Measurements from ENCODE around the gene FAXDC2. TPM values are rescaled to one million over a fixed set of nuclear protein-coding genes. Genes with fewer than 3 reads are reported as not detected.

The FAXDC2 gene
- total RNA-seq (2021; fragmentation: NEBNext Ultra II Directional; extraction: Animal tissue kit (Norgen Biotek cat#: 25700)) (3.7 and 4.8 TPM in 2 replicates), polyA plus RNA-seq (2011; rRNA removed) (5.9 and 8.1 TPM in 2 replicates), polyA minus RNA-seq (2011; rRNA and poly(A)+ RNA removed) (13.6 and 13.8 TPM in 2 replicates)
- 6.0 TPM for polyA plus RNA-seq (2011; cell fraction: cytosol; rRNA removed)
- 10.1 TPM for polyA plus RNA-seq (2011; cell fraction: nucleus; rRNA removed)
- polyA plus RNA-seq (2012, experiment 1 of 2), result 4.3 to 6.8 TPM (median 5.7 TPM) in 4 replicates
- 2.8 TPM for polyA plus RNA-seq (2012, experiment 2 of 2)
- 5.7 TPM for polyA plus RNA-seq (2013, experiment 1 of 2)
- 5.5 TPM for polyA plus RNA-seq (2013, experiment 2 of 2)
- polyA minus RNA-seq (2011; cell fraction: cytosol; rRNA and poly(A)+ RNA removed), result 4.0 TPM
- 12.7 TPM for polyA minus RNA-seq (2011; cell fraction: nucleus; rRNA and poly(A)+ RNA removed)
- long read RNA-seq, experiment 1, result 0 reads
- long read RNA-seq, experiment 2, partial matches to known transcripts, result 0 of 1 reads
- long read RNA-seq, experiment 2, other reads (novel, unspliced or antisense), result 0 of 1 reads

GRCh38 chr5:154850255-154851062, at the start of gene FAXDC2:
TSS of gene FAXDC2 (minus strand) at chr5:154850603. CDS start at chr5:154838178, 12,425 bp downstream.
- Histone ChIP-seq H2BK5ac (ENCODE audit: low read depth, low read length) (peak within 1 kb of the TSS; percentile 39; the same call in 1 of the 2 replicates), H3K4me1 (replicated peaks in 1 of 4; ENCODE audit: control insufficient read depth in 3 of 4, insufficient read depth in 4 of 4, low read length in 3 of 4) (peaks cover 0 to 7% (median 4%) of the 10 kb centered on the region in 4 experiments; a peak in 5 of 7 replicates), H4K91ac (replicated peaks; ENCODE audit: insufficient read length, low read length) (peak within 1 kb of the TSS; percentile 83), H3K18ac (ENCODE audit: extremely low read depth, low read length) (peak within 1 kb of the TSS; percentile 81; the same call in 1 of the 2 replicates), H4K5ac (ENCODE audit: insufficient read length, low read depth, low read length) (peak within 1 kb of the TSS; percentile 51), H3K23ac (ENCODE audit: insufficient read length) (no peak within 1 kb of the TSS), H3K4ac (replicated peaks; ENCODE audit: insufficient read length, low read depth, low read length) (no peak within 1 kb of the TSS), H3K4me2 (ENCODE audit: insufficient read depth in 1 of 2, low read depth in 2 of 2, low read length in 2 of 2) (peak within 1 kb of the TSS; percentile 52 to 90), H2BK12ac (ENCODE audit: low read depth, low read length) (peak within 1 kb of the TSS; percentile 71; the same call in 1 of the 2 replicates), H2BK15ac (ENCODE audit: low read length) (peak within 1 kb of the TSS; percentile 67; the same call in 1 of the 2 replicates), H2AFZ (ENCODE audit: low read length) (peak within 1 kb of the TSS; percentile 92), H3K14ac (ENCODE audit: insufficient read length) (no peak within 1 kb of the TSS), H3K9ac (replicated peaks in 1 of 4; ENCODE audit: extremely low read depth in 1 of 4, low read depth in 3 of 4, low read length in 3 of 4) (peak within 1 kb of the TSS in 3 of 4 experiments; percentile 52 to 73 (median 68); a peak in 6 of 7 replicates), H3K9me3 (ENCODE audit: insufficient read depth in 2 of 2, low read depth in 1 of 2, low read length in 1 of 2) (no peaks in the 10 kb centered on the region), H2BK20ac (ENCODE audit: low read length) (no peak within 1 kb of the TSS), H2AK5ac (ENCODE audit: low read depth, low read length) (no peak within 1 kb of the TSS), H3K27ac (ENCODE audit: low read depth, low read length) (peak within 1 kb of the TSS; percentile 76), H3K36me3 (ENCODE audit: control insufficient read depth in 2 of 4, insufficient read depth in 4 of 4, low read length in 3 of 4) (no peaks in the 10 kb centered on the region; a peak in 1 of 8 replicates), H3K23me2 (ENCODE audit: low read depth, low read length) (no peaks in the 10 kb centered on the region), H2BK120ac (replicated peaks; ENCODE audit: low read depth, low read length) (peak within 1 kb of the TSS; percentile 72), H3K4me3 (ENCODE audit: extremely low read depth in 1 of 4, insufficient read depth in 2 of 4, low read depth in 3 of 4, low read length in 4 of 4) (peak within 1 kb of the TSS; percentile 26 to 62 (median 55)), H4K8ac (ENCODE audit: extremely low read depth, insufficient read depth, low read length) (peak within 1 kb of the TSS; percentile 41; the same call in 1 of the 2 replicates), H3K56ac (replicated peaks; ENCODE audit: insufficient read length, low read depth, low read length) (no peak within 1 kb of the TSS), H3K27me3 (replicated peaks in 1 of 4; ENCODE audit: control insufficient read depth in 3 of 4, extremely low read depth in 1 of 4, insufficient read depth in 3 of 4, low read length in 3 of 4) (no peaks in the 10 kb centered on the region), H4K20me1 (replicated peaks in 1 of 2; ENCODE audit: control insufficient read depth in 1 of 2, insufficient read depth in 2 of 2, low read length in 2 of 2) (no peaks in the 10 kb centered on the region), H3K79me1 (ENCODE audit: low read depth, low read length) (no peaks in the 10 kb centered on the region), H3K79me2 (ENCODE audit: control insufficient read depth in 1 of 2, insufficient read depth in 2 of 2, low read length in 2 of 2) (no peaks in the 10 kb centered on the region)
- CTCF ChIA-PET (ENCODE audit: partially characterized antibody), result interaction anchor here (0.5 to 2.5 kb wide), 8 partner anchors 10 to 172 kb away, joined by 3 to 7 read pairs (median 3); no protein-coding TSS in a partner anchor
- WGBS, 2 experiments (ENCODE audit: extremely low coverage in 1 of 2, insufficient coverage in 1 of 2, insufficient read length in 1 of 2, insufficient replicate concordance in 2 of 2, low coverage in 1 of 2, low lambda C conversion rate in 2 of 2, missing lambda C conversion rate in 1 of 2), result 10% methylated on average over 11 of the region's 11 CpGs; no CpG with 5 or more reads in 1 of the 2 experiments
- POLR2A ChIA-PET (ENCODE audit: partially characterized antibody), result interaction anchor here (0.7 to 1.5 kb wide), 7 partner anchors 8 to 845 kb away, joined by 3 to 5 read pairs (median 3); partner anchors contain the start of gene CNOT8
- FAIRE-seq, result peak; percentile 58
- DNase-seq (ENCODE audit: low read depth in 1 of 2, low spot score in 2 of 2), result peak in 1 of 2 experiments; percentile 68
- TF ChIP-seq ASH2L (IDR thresholded peaks at IDR 0.05; ENCODE audit: low read length) (peak; percentile 42), E2F6 (IDR thresholded peaks at IDR 0.05) (0 out of 2 replicates have a peak, but pooled peaks have one; percentile 38), CBX5 (IDR thresholded peaks at IDR 0.05; ENCODE audit: low read depth, low read length) (no peak), NRF1 (IDR thresholded peaks at IDR 0.05; ENCODE audit: low read depth, low read length) (no peak), SIN3A (conservative IDR thresholded peaks at IDR 0.05 in 1 of 2, IDR thresholded peaks at IDR 0.05 in 1 of 2; ENCODE audit: low read depth in 1 of 2, low read length in 2 of 2) (no peak), SIX5 (IDR thresholded peaks at IDR 0.05; ENCODE audit: low read depth, low read length) (no peak), GTF2F1 (IDR thresholded peaks at IDR 0.05; ENCODE audit: borderline replicate concordance, low read depth, low read length) (no peak)
